IPS-18a (cell line): ENCODE measurements around the gene DDT.
"Not testable (repeated sequence)": the region's sequence is repeated elsewhere in the genome, so short reads cannot be mapped to it uniquely, and the experiment has no call there.

Experiments used
- H3K27ac ChIP-seq: one replicate; pipeline ENCODE4 v1.5.1; 2013; ENCODE audit warnings: low read length
- H3K27me3 ChIP-seq: one replicate; pipeline ENCODE4 v1.6.1; 2013; ENCODE audit warnings: mild to moderate bottlenecking, low read length; ENCODE audit not compliant: control insufficient read depth, insufficient read depth
- H3K36me3 ChIP-seq: one replicate; pipeline ENCODE4 v1.6.1; 2013; ENCODE audit warnings: low read depth, low read length; ENCODE audit not compliant: control insufficient read depth
- H3K4me1 ChIP-seq: one replicate; pipeline ENCODE4 v1.6.1; 2013; ENCODE audit warnings: low read depth, low read length; ENCODE audit not compliant: control insufficient read depth
- H3K4me3 ChIP-seq: one replicate; pipeline ENCODE4 v1.5.1; 2013; ENCODE audit warnings: low read length
- H3K9ac ChIP-seq: one replicate; pipeline ENCODE4 v1.6.1; 2013; ENCODE audit warnings: mild to moderate bottlenecking, low read length, moderate library complexity
- H3K9me3 ChIP-seq: one replicate; pipeline ENCODE4 v1.6.1; 2013; ENCODE audit warnings: low read depth, low read length; ENCODE audit not compliant: control insufficient read depth

Gene DDT

GRCh38 chr22:23974345-23974744, at the start of gene DDT:
Gene DDT, minus strand, starts transcription at chr22:23974441. Its CDS starts 27 bp downstream, at chr22:23974414.
- H3K9ac ChIP-seq, H3K4me1 ChIP-seq: not testable (repeated sequence)

GRCh38 chr22:24023204-24023789, 49.1 kb upstream of the DDT start:
- Histone ChIP-seq H3K4me3 (no peak overlapping the region), H3K4me1 (no peaks in the 10 kb centered on the region), H3K9me3 (no peaks in the 10 kb centered on the region), H3K36me3 (no peaks in the 10 kb centered on the region), H3K9ac (no peak overlapping the region), H3K27me3 (no peaks in the 10 kb centered on the region), H3K27ac (no peak overlapping the region)

More at GRCh38 chr22:23974345-23974744, at the start of gene DDT:
- H3K27ac ChIP-seq, H3K27me3 ChIP-seq, H3K9me3 ChIP-seq, H3K4me3 ChIP-seq: not testable (repeated sequence)
- H3K36me3 ChIP-seq: peaks cover 24% of the 10 kb centered on the region

- Histone ChIP-seq H3K4me1 (no peaks in the 10 kb centered on the region), H3K27ac (no peak overlapping the region), H3K36me3 (no peaks in the 10 kb centered on the region), H3K4me3 (no peak overlapping the region), H3K9ac (no peak overlapping the region), H3K9me3 (no peaks in the 10 kb centered on the region), H3K27me3 (no peaks in the 10 kb centered on the region)
These were observed 47.1 kb upstream of the DDT start for GRCh38 chr22:24021304-24021703.

- Histone ChIP-seq H3K36me3 (no peaks in the 10 kb centered on the region), H3K9me3 (no peaks in the 10 kb centered on the region), H3K4me1 (peaks cover 4% of the 10 kb centered on the region), H3K27me3 (no peaks in the 10 kb centered on the region), H3K27ac (no peak overlapping the region), H3K9ac (no peak overlapping the region), H3K4me3 (no peak overlapping the region)
These were observed 41.9 kb upstream of the DDT start for GRCh38 chr22:24016156-24016555.

GRCh38 chr22:24011735-24012068, 37.5 kb upstream of the DDT start:
- H3K27me3 ChIP-seq: no peaks in the 10 kb centered on the region
- H3K27ac ChIP-seq: peak overlapping the region; percentile 43
- H3K9ac ChIP-seq: peak overlapping the region; percentile 84
- no peaks in the 10 kb centered on the region for H3K9me3 ChIP-seq
- no peaks in the 10 kb centered on the region for H3K36me3 ChIP-seq
- peak overlapping the region; percentile 71 for H3K4me3 ChIP-seq
- peaks cover 4% of the 10 kb centered on the region for H3K4me1 ChIP-seq

GRCh38 chr22:24010018-24010391, 35.8 kb upstream of the DDT start:
- H3K27ac ChIP-seq: no peak overlapping the region
- H3K9ac ChIP-seq: no peak overlapping the region
- H3K27me3 ChIP-seq: no peaks in the 10 kb centered on the region
- no peaks in the 10 kb centered on the region for H3K9me3 ChIP-seq
- H3K4me3 ChIP-seq: no peak overlapping the region
- peaks cover 4% of the 10 kb centered on the region for H3K4me1 ChIP-seq
- no peaks in the 10 kb centered on the region for H3K36me3 ChIP-seq

- no peak overlapping the region for H3K27ac ChIP-seq
- H3K36me3 ChIP-seq: no peaks in the 10 kb centered on the region
- H3K4me1 ChIP-seq: peaks cover 4% of the 10 kb centered on the region
- no peak overlapping the region for H3K4me3 ChIP-seq
- no peaks in the 10 kb centered on the region for H3K27me3 ChIP-seq
- no peak overlapping the region for H3K9ac ChIP-seq
- H3K9me3 ChIP-seq: no peaks in the 10 kb centered on the region
These were observed 35.2 kb upstream of the DDT start for GRCh38 chr22:24009227-24010017.

GRCh38 chr22:24008381-24009226, 34.4 kb upstream of the DDT start:
- Histone ChIP-seq H3K4me3 (no peak overlapping the region), H3K9ac (no peak overlapping the region), H3K9me3 (no peaks in the 10 kb centered on the region), H3K27ac (no peak overlapping the region), H3K27me3 (no peaks in the 10 kb centered on the region), H3K36me3 (no peaks in the 10 kb centered on the region), H3K4me1 (peaks cover 4% of the 10 kb centered on the region)

GRCh38 chr22:24008022-24008283, 33.7 kb upstream of the DDT start:
- peaks cover 4% of the 10 kb centered on the region for H3K4me1 ChIP-seq
- H3K36me3 ChIP-seq: no peaks in the 10 kb centered on the region
- no peaks in the 10 kb centered on the region for H3K9me3 ChIP-seq
- H3K27me3 ChIP-seq: no peaks in the 10 kb centered on the region
- no peak overlapping the region for H3K27ac ChIP-seq
- H3K4me3 ChIP-seq: no peak overlapping the region
- H3K9ac ChIP-seq: no peak overlapping the region

- Histone ChIP-seq H3K4me1 (peaks cover 3% of the 10 kb centered on the region), H3K27me3 (no peaks in the 10 kb centered on the region), H3K36me3 (no peaks in the 10 kb centered on the region), H3K4me3 (no peak overlapping the region), H3K9me3 (no peaks in the 10 kb centered on the region), H3K9ac (no peak overlapping the region), H3K27ac (no peak overlapping the region)
These were observed 33.2 kb upstream of the DDT start for GRCh38 chr22:24007253-24008021.

GRCh38 chr22:24006914-24007214, 32.6 kb upstream of the DDT start:
- Histone ChIP-seq H3K36me3 (no peaks in the 10 kb centered on the region), H3K27me3 (no peaks in the 10 kb centered on the region), H3K27ac (no peak overlapping the region), H3K9me3 (no peaks in the 10 kb centered on the region), H3K4me1 (peaks cover under 1% of the 10 kb centered on the region), H3K4me3 (no peak overlapping the region), H3K9ac (no peak overlapping the region)
